IMR-90 (cell line): ENCODE data around the gene KIF6. TPM values are rescaled to one million over a fixed set of nuclear protein-coding genes. Genes with fewer than 3 reads are reported as not detected.

Experiments used
- ATAC-seq: fragments of 200-7000 bp; cut with Tn5 transposase; 2 replicates; pipeline ENCODE4 v1.9.1; 2020; ENCODE audit warnings: low read depth, mild to moderate bottlenecking, moderate library complexity
- BruUV-seq: library from RNA; stranded (reverse); fragments of 400-500 nt; replicated peaks from 2 replicates; lab custom pipeline; 2021; lab: Mats Ljungman, UMichigan
- CTCF ChIA-PET: fragments of 300-600 bp; formaldehyde crosslinking; extraction: SDS; loops from one replicate; lab custom pipeline; 2021; ENCODE audit warnings: antibody characterized with exemption; lab: Yijun Ruan, JAX
- POLR2A ChIA-PET: fragments of 300-600 bp; sonication (Branson Sonifier 250); formaldehyde crosslinking; loops from one replicate; lab custom pipeline; 2022; ENCODE audit warnings: antibody characterized with exemption; ENCODE audit not compliant: unreplicated experiment; lab: Charles Lee
- DNase-seq: peaks from one replicate; pipeline ENCODE4 v3.0.0; 2013
- H2AFZ ChIP-seq: replicated peaks from 2 replicates; pipeline ENCODE3; 2013; ENCODE audit warnings: low read length, mild to moderate bottlenecking; ENCODE audit not compliant: poor library complexity
- H2AK5ac ChIP-seq: 2 replicates; pipeline ENCODE4 v1.6.1; 2013; ENCODE audit warnings: low read depth, low read length, inconsistent platforms
- H2AK9ac ChIP-seq: replicated peaks from 2 replicates; pipeline ENCODE3; 2013; ENCODE audit warnings: mild to moderate bottlenecking, low read depth, low read length, moderate library complexity; ENCODE audit not compliant: poor library complexity
- H2BK120ac ChIP-seq: 2 replicates; pipeline ENCODE4 v1.6.1; 2013; ENCODE audit warnings: low read depth, low read length, inconsistent platforms
- H2BK15ac ChIP-seq: 3 replicates; pipeline ENCODE4 v1.6.1; 2013; ENCODE audit warnings: low read depth, low read length, inconsistent platforms
- H2BK20ac ChIP-seq: 2 replicates; pipeline ENCODE4 v1.6.1; 2013; ENCODE audit warnings: low read depth, mild to moderate bottlenecking, inconsistent platforms, low read length, moderate library complexity
- H2BK5ac ChIP-seq: 2 replicates; pipeline ENCODE4 v1.6.1; 2013; ENCODE audit warnings: mild to moderate bottlenecking, low read depth, low read length, inconsistent platforms; ENCODE audit not compliant: poor library complexity, severe bottlenecking
- H3K14ac ChIP-seq: replicated peaks from 2 replicates; pipeline ENCODE4 v1.6.1; 2013; ENCODE audit warnings: low read depth, low read length, inconsistent platforms
- H3K18ac ChIP-seq: 2 replicates; pipeline ENCODE4 v1.6.1; 2013; ENCODE audit warnings: low read depth, low read length, control low read depth
- H3K23ac ChIP-seq: 2 replicates; pipeline ENCODE4 v1.6.1; 2013; ENCODE audit warnings: low read depth, low read length, inconsistent platforms
- H3K27ac ChIP-seq: 2 replicates; pipeline ENCODE4 v1.5.1; 2013; ENCODE audit warnings: mild to moderate bottlenecking, control low read depth, low read length; ENCODE audit not compliant: insufficient read depth
- H3K27me3 ChIP-seq: 2 replicates; pipeline ENCODE4 v1.6.1; 2013; ENCODE audit warnings: low read length; ENCODE audit not compliant: control insufficient read depth, insufficient read depth
- H3K36me3 ChIP-seq: 2 replicates; pipeline ENCODE4 v1.6.1; 2013; ENCODE audit warnings: low read length, mixed read lengths; ENCODE audit not compliant: control insufficient read depth, insufficient read depth
- H3K4ac ChIP-seq: 2 replicates; pipeline ENCODE4 v1.6.1; 2013; ENCODE audit warnings: low read depth, low read length, inconsistent platforms
- H3K4me1 ChIP-seq: 2 replicates; pipeline ENCODE4 v1.6.1; 2013; ENCODE audit warnings: low read length, mixed read lengths; ENCODE audit not compliant: control insufficient read depth, insufficient read depth
- H3K4me2 ChIP-seq: 2 replicates; pipeline ENCODE4 v1.6.1; 2013; ENCODE audit warnings: low read depth, mild to moderate bottlenecking, control low read depth, low read length, moderate library complexity
- H3K4me3 ChIP-seq: 2 replicates; pipeline ENCODE4 v1.5.1; 2013; ENCODE audit warnings: low read depth, mild to moderate bottlenecking, control low read depth, low read length, moderate library complexity; ENCODE audit not compliant: insufficient read depth
- H3K56ac ChIP-seq: 2 replicates; pipeline ENCODE4 v1.6.1; 2013; ENCODE audit warnings: low read length, inconsistent platforms; ENCODE audit not compliant: insufficient read depth; ENCODE audit errors: extremely low read depth
- H3K79me1 ChIP-seq, 2 experiments: 2 replicates each; pipeline ENCODE4 v1.6.1; 2013; ENCODE audit warnings: low read length in 2 of 2, inconsistent platforms in 1 of 2, low read depth in 1 of 2
- H3K9ac ChIP-seq: 2 replicates; pipeline ENCODE4 v1.6.1; 2013; ENCODE audit warnings: low read depth, low read length, control low read depth
- H3K9me1 ChIP-seq: 2 replicates; pipeline ENCODE4 v1.6.1; 2013; ENCODE audit warnings: low read length, inconsistent platforms; ENCODE audit not compliant: insufficient read depth
- H3K9me3 ChIP-seq: 2 replicates; pipeline ENCODE4 v1.6.1; 2013; ENCODE audit warnings: low read length; ENCODE audit not compliant: control insufficient read depth, insufficient read depth
- H4K20me1 ChIP-seq: 2 replicates; pipeline ENCODE4 v1.6.1; 2013; ENCODE audit warnings: low read length, inconsistent platforms; ENCODE audit not compliant: insufficient read depth
- H4K5ac ChIP-seq: 2 replicates; pipeline ENCODE4 v1.6.1; 2013; ENCODE audit warnings: mild to moderate bottlenecking, low read depth, low read length, control low read depth
- H4K8ac ChIP-seq, 2 experiments: 2 replicates each; pipeline ENCODE4 v1.6.1; 2013; ENCODE audit warnings: low read depth in 2 of 2, low read length in 2 of 2, control low read depth in 1 of 2, inconsistent platforms in 1 of 2
- H4K91ac ChIP-seq: 2 replicates; pipeline ENCODE4 v1.6.1; 2013; ENCODE audit warnings: low read depth, low read length, inconsistent platforms; ENCODE audit not compliant: insufficient read depth
- BHLHE40 ChIP-seq: fragments of 150-350 bp; IDR thresholded peaks from 2 replicates; pipeline ENCODE4 v1.6.1; 2016; ENCODE audit warnings: mild to moderate bottlenecking, low read depth, low read length
- FOS ChIP-seq: fragments of 150-350 bp; IDR thresholded peaks from 2 replicates; pipeline ENCODE4 v1.6.1; 2016; ENCODE audit warnings: low read depth, low read length
- MAZ ChIP-seq: IDR thresholded peaks from 2 replicates; pipeline ENCODE4 v1.6.1; 2012; ENCODE audit warnings: low read depth, mild to moderate bottlenecking, low read length, improper control_type of control experiment, moderate library complexity, borderline replicate concordance
- MXI1 ChIP-seq: IDR thresholded peaks from 2 replicates; pipeline ENCODE4 v1.6.1; 2012; ENCODE audit warnings: low read depth, mild to moderate bottlenecking, low read length, moderate library complexity, borderline replicate concordance
- NFE2L2 ChIP-seq: fragments of 150-350 bp; IDR thresholded peaks from 2 replicates; pipeline ENCODE4 v1.6.1; 2016; ENCODE audit warnings: low read depth, mild to moderate bottlenecking, low read length
- POLR2A ChIP-seq: IDR thresholded peaks from 2 replicates; pipeline ENCODE4 v1.6.1; 2012; ENCODE audit warnings: mild to moderate bottlenecking, low read depth, low read length
- RFX5 ChIP-seq: IDR thresholded peaks from 2 replicates; pipeline ENCODE4 v1.8.0; 2012; ENCODE audit warnings: low read depth, mild to moderate bottlenecking, low read length, moderate library complexity
- SMC3 ChIP-seq: fragments of 150-350 bp; IDR thresholded peaks from 2 replicates; pipeline ENCODE4 v1.6.1; 2016; ENCODE audit warnings: low read depth, mild to moderate bottlenecking, antibody characterized with exemption, low read length, moderate library complexity
- USF2 ChIP-seq: fragments of 150-350 bp; IDR thresholded peaks from 2 replicates; pipeline ENCODE4 v1.6.1; 2017; ENCODE audit warnings: mild to moderate bottlenecking, antibody characterized with exemption, low read length, low read depth
- WGBS, 2 experiments: methylation state at CpG; one replicate each; pipeline versions ENCODE4 v1.1.5 to v1.1.7; 2013; ENCODE audit warnings: missing lambda C conversion rate in 2 of 2; ENCODE audit not compliant: insufficient read length in 1 of 2; ENCODE audit errors: extremely low coverage in 2 of 2; 5-methylcytosine and 5-hydroxymethylcytosine counted together
- dilution Hi-C: fragments of 300-500 bp; cut with HindIII; formaldehyde crosslinking; loops from one replicate; pipeline ENCODE4 v1.14.3; 2018; ENCODE audit warnings: low sequenced_read_pairs; ENCODE audit not compliant: unreplicated experiment
- in situ Hi-C: fragments of 300-500 bp; cut with MboI; formaldehyde crosslinking; loops from 3 replicates; pipeline ENCODE4 v1.14.3; 2019; ENCODE audit warnings: low sequenced_read_pairs, inconsistent platforms, mixed read lengths
- intact Hi-C: fragments of 100-400 bp; cut with micrococcal nuclease; formaldehyde crosslinking; loops from 2 replicates; pipeline ENCODE4 v1.10.0; 2022
- polyA plus RNA-seq, 3 experiments: library from polyadenylated mRNA; depleted of rRNA; stranded (reverse); fragments of >200 nt; gene quantifications; 2 replicates each; pipeline ENCODE4 v1.2.3, GENCODE V29; 2012; ENCODE audit warnings: low replicate concordance in 1 of 3
- total RNA-seq: library from RNA; depleted of rRNA; stranded (reverse); fragments of >200 nt; gene quantifications from 2 replicates; pipeline ENCODE4 v1.2.3, GENCODE V29; 2012
- TF ChIP-seq, protein P1 (sequence below): fragments of 150-350 bp; IDR thresholded peaks from 2 replicates; pipeline ENCODE4 v1.6.1; 2016; ENCODE audit warnings: low read depth, mild to moderate bottlenecking, low read length, moderate library complexity, borderline replicate concordance

The KIF6 gene
- total and polyA plus RNA-seq, 2 of the 4 experiments (the other 2 are of a cell fraction), result under 0.01 to 0.10 TPM

DNA sequence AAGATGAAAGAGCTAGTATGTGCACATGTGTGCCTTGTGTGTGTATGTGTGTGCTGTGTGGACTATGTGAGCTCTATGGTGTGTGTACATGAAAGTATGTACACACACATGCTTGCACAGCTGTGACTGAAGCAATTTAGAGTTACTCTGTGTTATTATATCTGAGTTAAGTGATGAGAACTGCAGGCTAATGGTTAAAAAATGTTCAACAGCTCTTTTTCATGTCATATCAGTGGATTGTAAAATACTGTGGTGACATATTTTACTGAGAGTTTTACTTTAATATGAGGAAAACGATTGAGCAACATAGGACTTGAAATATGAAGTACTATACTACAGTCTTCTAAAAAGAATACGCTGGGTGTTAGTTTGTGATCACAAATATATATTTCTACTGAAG lies 207.0 kb downstream of the KIF6 start:
- H3K4me3 ChIP-seq, result no peak overlapping the region
- no peak overlapping the region for H3K27ac ChIP-seq
- H3K4ac ChIP-seq, result no peak overlapping the region
- H3K56ac ChIP-seq, result no peak overlapping the region
- H4K91ac ChIP-seq, result no peak overlapping the region
- no peak overlapping the region for H3K18ac ChIP-seq
- no peak overlapping the region for H2BK120ac ChIP-seq
- no peak for TF ChIP-seq SMC3
- no peak for TF ChIP-seq MXI1
- no peak for TF ChIP-seq MAZ
- no peak for TF ChIP-seq NFE2L2
- TF ChIP-seq POLR2A, result no peak
- TF ChIP-seq USF2, result no peak
- TF ChIP-seq FOS, result no peak
- TF ChIP-seq, protein P1, sequence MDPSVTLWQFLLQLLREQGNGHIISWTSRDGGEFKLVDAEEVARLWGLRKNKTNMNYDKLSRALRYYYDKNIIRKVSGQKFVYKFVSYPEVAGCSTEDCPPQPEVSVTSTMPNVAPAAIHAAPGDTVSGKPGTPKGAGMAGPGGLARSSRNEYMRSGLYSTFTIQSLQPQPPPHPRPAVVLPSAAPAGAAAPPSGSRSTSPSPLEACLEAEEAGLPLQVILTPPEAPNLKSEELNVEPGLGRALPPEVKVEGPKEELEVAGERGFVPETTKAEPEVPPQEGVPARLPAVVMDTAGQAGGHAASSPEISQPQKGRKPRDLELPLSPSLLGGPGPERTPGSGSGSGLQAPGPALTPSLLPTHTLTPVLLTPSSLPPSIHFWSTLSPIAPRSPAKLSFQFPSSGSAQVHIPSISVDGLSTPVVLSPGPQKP, result no peak
- no peak for TF ChIP-seq RFX5
- TF ChIP-seq BHLHE40, result no peak
- H3K9me3 ChIP-seq, result no peaks in the 10 kb centered on the region
- H3K23ac ChIP-seq, result no peak overlapping the region
- ATAC-seq (no peak), DNase-seq (no peak)
- no peaks in the 10 kb centered on the region for H3K79me1 ChIP-seq
- BruUV-seq, result no TSS peak
- H3K4me1 ChIP-seq, result no peaks in the 10 kb centered on the region
- no peaks in the 10 kb centered on the region for H3K9me1 ChIP-seq
- H4K20me1 ChIP-seq, result no peaks in the 10 kb centered on the region
- no peak overlapping the region for H2AK5ac ChIP-seq
- no CpG with 5 or more reads among the region's 2 CpGs for WGBS, 2 experiments
- no peak overlapping the region for H2BK15ac ChIP-seq
- no peak overlapping the region for H3K14ac ChIP-seq
- intact Hi-C loops, result no loop called here
- POLR2A ChIA-PET, result no interaction called here
- in situ Hi-C loops, result no loop called here
- dilution Hi-C loops, result no loop called here
- H4K5ac ChIP-seq, result no peak overlapping the region
- no peak overlapping the region for H2AFZ ChIP-seq
- CTCF ChIA-PET, result no interaction called here
- H3K27me3 ChIP-seq, result no peaks in the 10 kb centered on the region
- H2BK20ac ChIP-seq, result no peak overlapping the region
- no peak overlapping the region for H3K9ac ChIP-seq
- no peak overlapping the region for H4K8ac ChIP-seq
- no peak overlapping the region for H2AK9ac ChIP-seq
- H3K4me2 ChIP-seq, result no peak overlapping the region
- no peaks in the 10 kb centered on the region for H3K36me3 ChIP-seq
- no peak overlapping the region for H2BK5ac ChIP-seq
